Calu3 (cell line): ENCODE measurements around the gene EXD3. TPM values are rescaled to one million over a fixed set of nuclear protein-coding genes. Genes with fewer than 3 reads are reported as not detected.

Experiments
- BruUV-seq: library from RNA; stranded (reverse); fragments of 400-500 nt; replicated peaks from 2 replicates; lab custom pipeline; 2021; lab: Mats Ljungman, UMichigan
- CTCF ChIA-PET: fragments of 300-600 bp; sonication (Branson Sonifier 250); formaldehyde crosslinking; loops from one replicate; lab custom pipeline; 2022; ENCODE audit warnings: antibody characterized with exemption; lab: Charles Lee
- DNase-seq: peaks from one replicate; pipeline ENCODE4 v3.0.0; 2022
- H3K27ac Mint-ChIP-seq: one replicate; pipeline ENCODE4 v1.8.0; 2022; ENCODE audit warnings: mixed read lengths; ENCODE audit not compliant: unreplicated experiment
- H3K27me3 Mint-ChIP-seq: one replicate; pipeline ENCODE4 v1.8.0; 2022; ENCODE audit warnings: mixed read lengths; ENCODE audit not compliant: unreplicated experiment
- H3K36me3 Mint-ChIP-seq: one replicate; pipeline ENCODE4 v1.8.0; 2022; ENCODE audit warnings: mild to moderate bottlenecking, moderate library complexity, mixed read lengths; ENCODE audit not compliant: insufficient read depth, unreplicated experiment
- H3K4me1 Mint-ChIP-seq: one replicate; pipeline ENCODE4 v1.8.0; 2022; ENCODE audit warnings: mild to moderate bottlenecking, low read depth, mixed read lengths; ENCODE audit not compliant: unreplicated experiment
- H3K4me3 Mint-ChIP-seq: one replicate; pipeline ENCODE4 v1.8.0; 2022; ENCODE audit warnings: mild to moderate bottlenecking, low read depth, moderate library complexity, mixed read lengths; ENCODE audit not compliant: unreplicated experiment
- H3K9me3 Mint-ChIP-seq: one replicate; pipeline ENCODE4 v1.8.0; 2022; ENCODE audit warnings: low read depth, mixed read lengths; ENCODE audit not compliant: unreplicated experiment
- CTCF ChIP-seq: fragments of 200-600 bp; IDR thresholded peaks from one replicate; pipeline ENCODE4 v1.8.0; 2022; ENCODE audit warnings: antibody characterized with exemption; ENCODE audit not compliant: unreplicated experiment
- intact Hi-C: fragments of 100-400 bp; cut with micrococcal nuclease; formaldehyde crosslinking; loops from one replicate; pipeline ENCODE4 v1.10.0; 2022; ENCODE audit not compliant: unreplicated experiment
- total RNA-seq: library from RNA; stranded (reverse); gene quantifications from 2 replicates; pipeline ENCODE4 v1.2.3, GENCODE V29; 2022

EXD3 gene
- total RNA-seq, 1 experiment from 2014 or later: 13.2 TPM

- H3K4me3 Mint-ChIP-seq: no peak overlapping the region
- DNase-seq: no peak
- H3K4me1 Mint-ChIP-seq: no peaks in the 10 kb centered on the region
- no peaks in the 10 kb centered on the region for H3K27me3 Mint-ChIP-seq
- BruUV-seq: no TSS peak
- CTCF ChIA-PET: no interaction called here
- intact Hi-C loops: loop anchor here (10.0 kb wide), 1 partner anchor 123 kb away; no protein-coding TSS in a partner anchor
- no peak overlapping the region for H3K27ac Mint-ChIP-seq
- H3K9me3 Mint-ChIP-seq: no peaks in the 10 kb centered on the region
- TF ChIP-seq CTCF: no peak
- H3K36me3 Mint-ChIP-seq: peaks cover 4% of the 10 kb centered on the region
Observed at GRCh38 chr9:137417161-137418021, 5.6 kb downstream of the EXD3 start.

- Mint-ChIP-seq H3K4me1 (no peaks in the 10 kb centered on the region), H3K27me3 (no peaks in the 10 kb centered on the region), H3K9me3 (no peaks in the 10 kb centered on the region), H3K27ac (no peak overlapping the region), H3K36me3 (peaks cover 5% of the 10 kb centered on the region), H3K4me3 (no peak overlapping the region)
- BruUV-seq: no TSS peak
- CTCF ChIA-PET: no interaction called here
- DNase-seq: no peak
- no peak for TF ChIP-seq CTCF
- intact Hi-C loops: loop anchor here (10.0 kb wide), 1 partner anchor 122 kb away; no protein-coding TSS in a partner anchor
Observed at GRCh38 chr9:137416563-137417151, 6.3 kb downstream of the EXD3 start.

GRCh38 chr9:137416006-137416562 lies 6.9 kb downstream of the EXD3 start:
- no TSS peak for BruUV-seq
- no peaks in the 10 kb centered on the region for H3K9me3 Mint-ChIP-seq
- no peak for TF ChIP-seq CTCF
- CTCF ChIA-PET: no interaction called here
- no peak overlapping the region for H3K4me3 Mint-ChIP-seq
- no peak overlapping the region for H3K27ac Mint-ChIP-seq
- intact Hi-C loops: loop anchor here (10.0 kb wide), 1 partner anchor 121 kb away; no protein-coding TSS in a partner anchor
- no peaks in the 10 kb centered on the region for H3K4me1 Mint-ChIP-seq
- H3K36me3 Mint-ChIP-seq: peaks cover 7% of the 10 kb centered on the region
- no peak for DNase-seq
- H3K27me3 Mint-ChIP-seq: no peaks in the 10 kb centered on the region

GRCh38 chr9:137415451-137415850 lies 7.5 kb downstream of the EXD3 start:
- CTCF ChIA-PET: no interaction called here
- Mint-ChIP-seq H3K4me1 (no peaks in the 10 kb centered on the region), H3K27me3 (no peaks in the 10 kb centered on the region), H3K4me3 (no peak overlapping the region), H3K36me3 (peaks cover 10% of the 10 kb centered on the region), H3K9me3 (no peaks in the 10 kb centered on the region), H3K27ac (no peak overlapping the region)
- no peak for TF ChIP-seq CTCF
- no peak for DNase-seq
- intact Hi-C loops: loop anchor here (10.0 kb wide), 1 partner anchor 121 kb away; no protein-coding TSS in a partner anchor
- no TSS peak for BruUV-seq
